WTC11 (cell line): ENCODE results near the gene SAT1.

Experiments used
- CTCF ChIP-seq: fragments of 200-600 bp; IDR thresholded peaks from 2 replicates; pipeline ENCODE4 v1.8.0; 2022; ENCODE audit warnings: antibody characterized with exemption
- ELF4 ChIP-seq: sonication (generic); formaldehyde crosslinking; IDR thresholded peaks from 2 replicates; pipeline ENCODE4 v1.8.1; 2022; ENCODE audit warnings: low read depth, mild to moderate bottlenecking, moderate library complexity, missing genetic modification reagents
- ESRRA ChIP-seq: sonication (generic); formaldehyde crosslinking; IDR thresholded peaks from 2 replicates; pipeline ENCODE4 v1.8.1; 2022; ENCODE audit warnings: mild to moderate bottlenecking, missing genetic modification reagents, borderline replicate concordance
- ETV6 ChIP-seq: sonication (generic); formaldehyde crosslinking; IDR thresholded peaks from 2 replicates; pipeline ENCODE4 v1.8.1; 2022; ENCODE audit warnings: mild to moderate bottlenecking, missing genetic modification reagents
- FOXJ3 ChIP-seq: sonication (generic); formaldehyde crosslinking; IDR thresholded peaks from 2 replicates; pipeline ENCODE4 v1.9.0; 2021; ENCODE audit warnings: missing genetic modification reagents, mild to moderate bottlenecking, borderline replicate concordance
- GRHL2 ChIP-seq: fragments of 250-450 bp; sonication (Bioruptor Pico); IDR thresholded peaks from 2 replicates; pipeline ENCODE4 v1.8.0; 2022; ENCODE audit warnings: mild to moderate bottlenecking, moderate library complexity; ENCODE audit not compliant: insufficient replicate concordance, severe bottlenecking
- SP1 ChIP-seq: sonication (generic); formaldehyde crosslinking; conservative IDR thresholded peaks from 2 replicates; pipeline ENCODE4 v1.8.1; 2022; ENCODE audit warnings: missing genetic modification reagents
- STAT6 ChIP-seq: sonication (generic); formaldehyde crosslinking; conservative IDR thresholded peaks from 2 replicates; pipeline ENCODE4 v1.8.1; 2023; ENCODE audit warnings: mild to moderate bottlenecking, low read depth, missing genetic modification reagents, moderate library complexity
- TEAD1 ChIP-seq: sonication (generic); formaldehyde crosslinking; IDR thresholded peaks from 2 replicates; pipeline ENCODE4 v1.8.0; 2022; ENCODE audit warnings: mild to moderate bottlenecking, missing genetic modification reagents
- ZBTB21 ChIP-seq: sonication (generic); formaldehyde crosslinking; IDR thresholded peaks from 2 replicates; pipeline ENCODE4 v1.8.1; 2023; ENCODE audit warnings: mild to moderate bottlenecking, missing genetic modification reagents, borderline replicate concordance
- ZNF416 ChIP-seq: fragments of 250-450 bp; sonication (Bioruptor Pico); IDR thresholded peaks from 2 replicates; pipeline ENCODE4 v1.9.0; 2021; ENCODE audit warnings: mild to moderate bottlenecking, inconsistent platforms
- TF ChIP-seq, protein P1 (sequence below): sonication (generic); formaldehyde crosslinking; IDR thresholded peaks from 2 replicates; pipeline ENCODE4 v1.8.0; 2022; ENCODE audit warnings: mild to moderate bottlenecking, missing genetic modification reagents
- TF ChIP-seq, protein P2 (sequence below): fragments of 250-450 bp; sonication (Bioruptor Pico); IDR thresholded peaks from 2 replicates; pipeline ENCODE4 v1.9.0; 2021; ENCODE audit warnings: mild to moderate bottlenecking, borderline replicate concordance
- TF ChIP-seq, protein P3 (sequence below): sonication (generic); formaldehyde crosslinking; IDR thresholded peaks from 2 replicates; pipeline ENCODE4 v1.8.0; 2022; ENCODE audit warnings: missing genetic modification reagents

- no peak for TF ChIP-seq ESRRA
- no peak for TF ChIP-seq CTCF
- TF ChIP-seq, protein P1, sequence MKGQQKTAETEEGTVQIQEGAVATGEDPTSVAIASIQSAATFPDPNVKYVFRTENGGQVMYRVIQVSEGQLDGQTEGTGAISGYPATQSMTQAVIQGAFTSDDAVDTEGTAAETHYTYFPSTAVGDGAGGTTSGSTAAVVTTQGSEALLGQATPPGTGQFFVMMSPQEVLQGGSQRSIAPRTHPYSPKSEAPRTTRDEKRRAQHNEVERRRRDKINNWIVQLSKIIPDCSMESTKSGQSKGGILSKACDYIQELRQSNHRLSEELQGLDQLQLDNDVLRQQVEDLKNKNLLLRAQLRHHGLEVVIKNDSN = no peak
- TF ChIP-seq, protein P2, sequence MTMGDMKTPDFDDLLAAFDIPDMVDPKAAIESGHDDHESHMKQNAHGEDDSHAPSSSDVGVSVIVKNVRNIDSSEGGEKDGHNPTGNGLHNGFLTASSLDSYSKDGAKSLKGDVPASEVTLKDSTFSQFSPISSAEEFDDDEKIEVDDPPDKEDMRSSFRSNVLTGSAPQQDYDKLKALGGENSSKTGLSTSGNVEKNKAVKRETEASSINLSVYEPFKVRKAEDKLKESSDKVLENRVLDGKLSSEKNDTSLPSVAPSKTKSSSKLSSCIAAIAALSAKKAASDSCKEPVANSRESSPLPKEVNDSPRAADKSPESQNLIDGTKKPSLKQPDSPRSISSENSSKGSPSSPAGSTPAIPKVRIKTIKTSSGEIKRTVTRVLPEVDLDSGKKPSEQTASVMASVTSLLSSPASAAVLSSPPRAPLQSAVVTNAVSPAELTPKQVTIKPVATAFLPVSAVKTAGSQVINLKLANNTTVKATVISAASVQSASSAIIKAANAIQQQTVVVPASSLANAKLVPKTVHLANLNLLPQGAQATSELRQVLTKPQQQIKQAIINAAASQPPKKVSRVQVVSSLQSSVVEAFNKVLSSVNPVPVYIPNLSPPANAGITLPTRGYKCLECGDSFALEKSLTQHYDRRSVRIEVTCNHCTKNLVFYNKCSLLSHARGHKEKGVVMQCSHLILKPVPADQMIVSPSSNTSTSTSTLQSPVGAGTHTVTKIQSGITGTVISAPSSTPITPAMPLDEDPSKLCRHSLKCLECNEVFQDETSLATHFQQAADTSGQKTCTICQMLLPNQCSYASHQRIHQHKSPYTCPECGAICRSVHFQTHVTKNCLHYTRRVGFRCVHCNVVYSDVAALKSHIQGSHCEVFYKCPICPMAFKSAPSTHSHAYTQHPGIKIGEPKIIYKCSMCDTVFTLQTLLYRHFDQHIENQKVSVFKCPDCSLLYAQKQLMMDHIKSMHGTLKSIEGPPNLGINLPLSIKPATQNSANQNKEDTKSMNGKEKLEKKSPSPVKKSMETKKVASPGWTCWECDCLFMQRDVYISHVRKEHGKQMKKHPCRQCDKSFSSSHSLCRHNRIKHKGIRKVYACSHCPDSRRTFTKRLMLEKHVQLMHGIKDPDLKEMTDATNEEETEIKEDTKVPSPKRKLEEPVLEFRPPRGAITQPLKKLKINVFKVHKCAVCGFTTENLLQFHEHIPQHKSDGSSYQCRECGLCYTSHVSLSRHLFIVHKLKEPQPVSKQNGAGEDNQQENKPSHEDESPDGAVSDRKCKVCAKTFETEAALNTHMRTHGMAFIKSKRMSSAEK (CRISPR knock-in tag) = no peak
- no peak for TF ChIP-seq FOXJ3 (CRISPR knock-in tag)
- TF ChIP-seq ZBTB21 = no peak
- TF ChIP-seq, protein P3, sequence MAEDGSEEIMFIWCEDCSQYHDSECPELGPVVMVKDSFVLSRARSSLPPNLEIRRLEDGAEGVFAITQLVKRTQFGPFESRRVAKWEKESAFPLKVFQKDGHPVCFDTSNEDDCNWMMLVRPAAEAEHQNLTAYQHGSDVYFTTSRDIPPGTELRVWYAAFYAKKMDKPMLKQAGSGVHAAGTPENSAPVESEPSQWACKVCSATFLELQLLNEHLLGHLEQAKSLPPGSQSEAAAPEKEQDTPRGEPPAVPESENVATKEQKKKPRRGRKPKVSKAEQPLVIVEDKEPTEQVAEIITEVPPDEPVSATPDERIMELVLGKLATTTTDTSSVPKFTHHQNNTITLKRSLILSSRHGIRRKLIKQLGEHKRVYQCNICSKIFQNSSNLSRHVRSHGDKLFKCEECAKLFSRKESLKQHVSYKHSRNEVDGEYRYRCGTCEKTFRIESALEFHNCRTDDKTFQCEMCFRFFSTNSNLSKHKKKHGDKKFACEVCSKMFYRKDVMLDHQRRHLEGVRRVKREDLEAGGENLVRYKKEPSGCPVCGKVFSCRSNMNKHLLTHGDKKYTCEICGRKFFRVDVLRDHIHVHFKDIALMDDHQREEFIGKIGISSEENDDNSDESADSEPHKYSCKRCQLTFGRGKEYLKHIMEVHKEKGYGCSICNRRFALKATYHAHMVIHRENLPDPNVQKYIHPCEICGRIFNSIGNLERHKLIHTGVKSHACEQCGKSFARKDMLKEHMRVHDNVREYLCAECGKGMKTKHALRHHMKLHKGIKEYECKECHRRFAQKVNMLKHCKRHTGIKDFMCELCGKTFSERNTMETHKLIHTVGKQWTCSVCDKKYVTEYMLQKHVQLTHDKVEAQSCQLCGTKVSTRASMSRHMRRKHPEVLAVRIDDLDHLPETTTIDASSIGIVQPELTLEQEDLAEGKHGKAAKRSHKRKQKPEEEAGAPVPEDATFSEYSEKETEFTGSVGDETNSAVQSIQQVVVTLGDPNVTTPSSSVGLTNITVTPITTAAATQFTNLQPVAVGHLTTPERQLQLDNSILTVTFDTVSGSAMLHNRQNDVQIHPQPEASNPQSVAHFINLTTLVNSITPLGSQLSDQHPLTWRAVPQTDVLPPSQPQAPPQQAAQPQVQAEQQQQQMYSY (CRISPR knock-in tag) = no peak
- no peak for TF ChIP-seq STAT6
- TF ChIP-seq ETV6 (CRISPR knock-in tag) = no peak
- TF ChIP-seq SP1 (CRISPR knock-in tag) = no peak
- TF ChIP-seq ZNF416 = no peak
- TF ChIP-seq GRHL2 (CRISPR knock-in tag) = no peak
- TF ChIP-seq ELF4 (CRISPR knock-in tag) = no peak
- no peak for TF ChIP-seq TEAD1 (CRISPR knock-in tag)
Measured at GRCh38 chrX:23825675-23826074, 42.7 kb downstream of the SAT1 start.
